ENCODE results near the gene CHGA.

DNA sequence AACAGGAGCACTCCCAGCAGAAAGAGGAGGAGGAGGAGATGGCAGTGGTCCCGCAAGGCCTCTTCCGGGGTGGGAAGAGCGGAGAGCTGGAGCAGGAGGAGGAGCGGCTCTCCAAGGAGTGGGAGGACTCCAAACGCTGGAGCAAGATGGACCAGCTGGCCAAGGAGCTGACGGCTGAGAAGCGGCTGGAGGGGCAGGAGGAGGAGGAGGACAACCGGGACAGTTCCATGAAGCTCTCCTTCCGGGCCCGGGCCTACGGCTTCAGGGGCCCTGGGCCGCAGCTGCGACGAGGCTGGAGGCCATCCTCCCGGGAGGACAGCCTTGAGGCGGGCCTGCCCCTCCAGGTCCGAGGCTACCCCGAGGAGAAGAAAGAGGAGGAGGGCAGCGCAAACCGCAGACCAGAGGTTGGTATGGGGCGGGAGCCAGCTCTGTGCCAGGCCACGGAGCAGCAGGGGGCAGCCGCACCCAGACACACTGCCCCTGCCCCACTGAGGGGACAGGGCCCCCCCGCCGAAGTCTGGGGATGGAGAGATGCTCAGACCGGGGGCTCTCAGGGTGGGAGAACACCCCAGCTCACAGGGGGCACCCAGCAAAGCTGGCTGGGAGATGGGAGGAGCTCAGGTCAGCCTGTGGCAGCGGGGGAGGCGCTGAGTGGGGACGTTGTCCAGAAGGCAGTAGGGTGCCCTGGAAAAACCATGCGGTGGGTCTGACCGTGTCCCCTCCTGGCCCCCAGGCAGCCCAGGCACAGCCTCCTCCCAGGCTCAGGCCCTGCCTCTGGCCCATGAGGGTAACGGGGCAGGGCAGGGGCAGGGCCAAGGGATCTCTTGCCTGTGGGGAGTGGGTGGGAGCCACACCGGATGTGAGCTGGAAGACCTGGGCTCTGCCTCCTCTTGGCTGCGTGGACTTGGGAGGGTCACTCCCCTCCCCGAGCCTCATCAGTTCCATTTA, 9.8 kb downstream of the CHGA start:
- TF ChIP-seq, protein P1, sequence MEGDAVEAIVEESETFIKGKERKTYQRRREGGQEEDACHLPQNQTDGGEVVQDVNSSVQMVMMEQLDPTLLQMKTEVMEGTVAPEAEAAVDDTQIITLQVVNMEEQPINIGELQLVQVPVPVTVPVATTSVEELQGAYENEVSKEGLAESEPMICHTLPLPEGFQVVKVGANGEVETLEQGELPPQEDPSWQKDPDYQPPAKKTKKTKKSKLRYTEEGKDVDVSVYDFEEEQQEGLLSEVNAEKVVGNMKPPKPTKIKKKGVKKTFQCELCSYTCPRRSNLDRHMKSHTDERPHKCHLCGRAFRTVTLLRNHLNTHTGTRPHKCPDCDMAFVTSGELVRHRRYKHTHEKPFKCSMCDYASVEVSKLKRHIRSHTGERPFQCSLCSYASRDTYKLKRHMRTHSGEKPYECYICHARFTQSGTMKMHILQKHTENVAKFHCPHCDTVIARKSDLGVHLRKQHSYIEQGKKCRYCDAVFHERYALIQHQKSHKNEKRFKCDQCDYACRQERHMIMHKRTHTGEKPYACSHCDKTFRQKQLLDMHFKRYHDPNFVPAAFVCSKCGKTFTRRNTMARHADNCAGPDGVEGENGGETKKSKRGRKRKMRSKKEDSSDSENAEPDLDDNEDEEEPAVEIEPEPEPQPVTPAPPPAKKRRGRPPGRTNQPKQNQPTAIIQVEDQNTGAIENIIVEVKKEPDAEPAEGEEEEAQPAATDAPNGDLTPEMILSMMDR (IDR thresholded peaks at IDR 0.05) = no peak
- TF ChIP-seq POLR2A (IDR thresholded peaks at IDR 0.05) (no peak), EP300 (IDR thresholded peaks at IDR 0.05) (no peak)
